B cell (primary cell): ENCODE measurements around the gene CMTM1. TPM values are rescaled to one million over a fixed set of nuclear protein-coding genes. Genes with fewer than 3 reads are reported as not detected.

ENCODE experiments used
- ATAC-seq: fragments of 200-7000 bp; cut with Tn5 transposase; one replicate; pipeline ENCODE4 v1.10.0; 2021; ENCODE audit warnings: low read depth, mild to moderate bottlenecking, moderate number of reproducible peaks, moderate library complexity
- CTCF ChIA-PET: fragments of 350-600 bp; sonication (Branson Sonifier 250); formaldehyde crosslinking; loops from one replicate; lab custom pipeline; 2021; ENCODE audit warnings: antibody characterized with exemption, inconsistent platforms; lab: Charles Lee
- POLR2A ChIA-PET: fragments of 350-600 bp; sonication (Branson Sonifier 250); formaldehyde crosslinking; loops from one replicate; lab custom pipeline; 2021; ENCODE audit warnings: antibody characterized with exemption; lab: Charles Lee
- DNase-seq: peaks from one replicate; pipeline ENCODE4 v3.0.0; 2013
- H2AFZ ChIP-seq: 2 replicates; pipeline ENCODE4 v1.6.1; 2012; ENCODE audit warnings: mild to moderate bottlenecking, low read depth, low read length; ENCODE audit not compliant: insufficient read depth, poor library complexity, severe bottlenecking
- H3K27ac ChIP-seq, 2 donors: 1 replicate in 1 of 2; 2 replicates in 1 of 2; pipeline ENCODE4 v1.5.1; 2012 to 2013; ENCODE audit warnings: low read length in 2 of 2, mild to moderate bottlenecking in 2 of 2, moderate library complexity in 1 of 2
- H3K27me3 ChIP-seq, 4 experiments: fragments of 200-600 bp in 1 of 4; sonication (generic) in 1 of 4; replicated peaks in 1 of 4; 1 replicate in 2 of 4; 2 replicates in 2 of 4; pipeline versions ENCODE4 v1.6.1 to v1.7.0; 2013 to 2016; ENCODE audit warnings: low read length in 3 of 4, mild to moderate bottlenecking in 2 of 4, mixed read lengths in 1 of 4, moderate library complexity in 1 of 4; ENCODE audit not compliant: insufficient read depth in 4 of 4, control insufficient read depth in 3 of 4; ENCODE audit errors: control extremely low read depth in 1 of 4
- H3K36me3 ChIP-seq, 2 experiments: replicated peaks in 1 of 2; 1 replicate in 1 of 2; 2 replicates in 1 of 2; pipeline versions ENCODE4 v1.6.1 to v1.7.1; 2013; ENCODE audit warnings: low read length in 1 of 2; ENCODE audit not compliant: insufficient read depth in 2 of 2, control insufficient read depth in 1 of 2; ENCODE audit errors: control extremely low read depth in 1 of 2, extremely low read depth in 1 of 2
- H3K4me1 ChIP-seq, 2 donors: fragments of 200-600 bp in 1 of 2; sonication (generic) in 1 of 2; 1 replicate in 1 of 2; 2 replicates in 1 of 2; pipeline versions ENCODE4 v1.5.1 to v1.6.1; 2013 to 2017; ENCODE audit warnings: low read length in 2 of 2; ENCODE audit not compliant: control insufficient read depth in 2 of 2, insufficient read depth in 2 of 2
- H3K4me2 ChIP-seq: replicated peaks from 2 replicates; pipeline ENCODE3; 2012; ENCODE audit warnings: mild to moderate bottlenecking, low read depth, low read length; ENCODE audit not compliant: poor library complexity, severe bottlenecking
- H3K4me3 ChIP-seq, 5 experiments: fragments of 200-600 bp in 1 of 5; sonication (generic) in 1 of 5; 1 replicate in 3 of 5; 2 replicates in 2 of 5; pipeline versions ENCODE4 v1.5.1 to v1.7.0; 2011 to 2016; ENCODE audit warnings: low read length in 4 of 5, mild to moderate bottlenecking in 4 of 5, low read depth in 2 of 5, control low read depth in 1 of 5, moderate library complexity in 1 of 5; ENCODE audit not compliant: insufficient read depth in 1 of 5; ENCODE audit errors: control extremely low read depth in 1 of 5, extremely low read depth in 1 of 5
- H3K79me2 ChIP-seq: fragments of 200-600 bp; sonication (generic); one replicate; pipeline ENCODE4 v1.6.0; 2016; ENCODE audit warnings: low read length; ENCODE audit not compliant: control insufficient read depth, insufficient read depth
- H3K9ac ChIP-seq: fragments of 200-600 bp; sonication (generic); 2 replicates; pipeline ENCODE4 v1.6.1; 2017; ENCODE audit warnings: mild to moderate bottlenecking, low read length, moderate library complexity
- H3K9me3 ChIP-seq, 3 donors: one replicate each; pipeline versions ENCODE4 v1.6.1 to v1.7.1; 2013; ENCODE audit warnings: low read length in 2 of 3; ENCODE audit not compliant: control insufficient read depth in 2 of 3, insufficient read depth in 1 of 3; ENCODE audit errors: control extremely low read depth in 1 of 3
- H4K20me1 ChIP-seq: 2 replicates; pipeline ENCODE4 v1.6.0; 2012; ENCODE audit warnings: mild to moderate bottlenecking, low read length; ENCODE audit not compliant: insufficient read depth, control insufficient read depth, poor library complexity, severe bottlenecking
- H3K27ac Mint-ChIP-seq: one replicate; pipeline ENCODE4 v1.8.0; 2021; ENCODE audit warnings: mixed read lengths
- H3K27me3 Mint-ChIP-seq: one replicate; pipeline ENCODE4 v1.8.0; 2021; ENCODE audit warnings: mixed read lengths
- H3K4me1 Mint-ChIP-seq: one replicate; pipeline ENCODE4 v1.8.0; 2021; ENCODE audit warnings: mixed read lengths
- H3K4me3 Mint-ChIP-seq: one replicate; pipeline ENCODE4 v1.8.0; 2021; ENCODE audit warnings: mixed read lengths
- H3K9me3 Mint-ChIP-seq: one replicate; pipeline ENCODE4 v1.8.0; 2022; ENCODE audit warnings: mixed read lengths; ENCODE audit not compliant: insufficient read depth
- CTCF ChIP-seq: fragments of 200-600 bp; IDR thresholded peaks from one replicate; pipeline ENCODE4 v1.8.0; 2022; ENCODE audit warnings: antibody characterized with exemption, mild to moderate bottlenecking
- EZH2 ChIP-seq: IDR thresholded peaks from 2 replicates; pipeline ENCODE4 v1.6.1; 2012; ENCODE audit warnings: borderline replicate concordance, low read depth, mild to moderate bottlenecking, moderate library complexity, low read length; ENCODE audit not compliant: insufficient read depth, poor library complexity, severe bottlenecking
- WGBS: methylation state at CpG from one replicate; pipeline ENCODE4 v1.1.5; 2013; ENCODE audit warnings: missing lambda C conversion rate; ENCODE audit not compliant: insufficient coverage; 5-methylcytosine and 5-hydroxymethylcytosine counted together
- intact Hi-C: fragments of 100-400 bp; cut with micrococcal nuclease; formaldehyde crosslinking; loops from one replicate; pipeline ENCODE4 v1.10.0; 2022
- polyA minus RNA-seq: library from RNA; depleted of rRNA, polyadenylated mRNA; stranded (reverse); fragments of >200 nt; gene quantifications from 2 replicates; pipeline ENCODE4 v1.2.3, GENCODE V29; 2012
- polyA plus RNA-seq: library from polyadenylated mRNA; depleted of rRNA; stranded (reverse); fragments of >200 nt; gene quantifications from 2 replicates; pipeline ENCODE4 v1.2.3, GENCODE V29; 2012
- total RNA-seq, 2 donors: library from RNA; stranded (reverse); fragments of 120-200 nt in 1 of 2; gene quantifications; 1 replicate in 1 of 2; 2 replicates in 1 of 2; pipeline versions ENCODE4 v1.2.3 to v1.2.4, GENCODE V29; 2013 to 2022

Gene CMTM1
- total RNA-seq: 5.5 and 5.9 TPM in 2 replicates
- total RNA-seq (2013): 1.5 TPM
- polyA plus RNA-seq: 1.6 and 1.8 TPM in 2 replicates
- polyA minus RNA-seq: 2.9 and 3.5 TPM in 2 replicates

- Histone ChIP-seq H3K9me3 (no peaks in the 10 kb centered on the region), H3K27me3 (no peaks in the 10 kb centered on the region), H3K36me3 (peaks cover 0 to 12% of the 10 kb centered on the region in 2 experiments), H2AFZ (no peak within 1 kb of the TSS), H4K20me1 (peaks cover 5% of the 10 kb centered on the region), H3K4me2 (no peak within 1 kb of the TSS), H3K4me1 (no peaks in the 10 kb centered on the region), H3K79me2 (peaks cover 4% of the 10 kb centered on the region), H3K4me3 (no peak within 1 kb of the TSS), H3K27ac (no peak within 1 kb of the TSS), H3K9ac (no peak within 1 kb of the TSS)
- ATAC-seq (no peak), DNase-seq (no peak)
- 98% methylated on average over 54 of the region's 54 CpGs for WGBS
- Mint-ChIP-seq H3K27me3 (no peaks in the 10 kb centered on the region), H3K4me3 (no peak within 1 kb of the TSS), H3K9me3 (no peaks in the 10 kb centered on the region), H3K27ac (no peak within 1 kb of the TSS), H3K4me1 (peaks cover 11% of the 10 kb centered on the region)
- CTCF ChIA-PET: no interaction called here
- intact Hi-C loops: no loop called here
- POLR2A ChIA-PET: interaction anchor here (0.7 kb wide), 1 partner anchor 14 kb away, joined by 3 read pairs; the partner anchor contains the start of gene CKLF
- TF ChIP-seq CTCF: no peak
- no peak for TF ChIP-seq EZH2
Measured at GRCh38 chr16:66566051-66566901, at the start of gene CMTM1. Gene CMTM1, plus strand, starts transcription at chr16:66566439. Its CDS starts 75 bp downstream, at chr16:66566514.

GRCh38 chr16:66516509-66516807, 49.8 kb upstream of the CMTM1 start:
- peak overlapping the region; percentile 99 for H3K27ac Mint-ChIP-seq
- H3K79me2 ChIP-seq: peaks cover 6% of the 10 kb centered on the region
- peak overlapping the region; percentile 96 for H3K4me3 Mint-ChIP-seq
- H3K36me3 ChIP-seq: no peaks in the 10 kb centered on the region
- H3K4me1 ChIP-seq: peaks cover 53 to 58% of the 10 kb centered on the region in 2 donors
- H3K27me3 Mint-ChIP-seq: peaks cover 3% of the 10 kb centered on the region
- peak; percentile 19 for ATAC-seq
- ChIA-PET CTCF (interaction anchor here (1.2 to 1.5 kb wide), 8 partner anchors 10 to 135 kb away, joined by 3 to 13 read pairs (median 4); partner anchors contain the start of gene CKLF), POLR2A (interaction anchor here (1.1 to 1.4 kb wide), 2 partner anchors 8 to 35 kb away, joined by 3 to 19 read pairs; no protein-coding TSS in a partner anchor)
- H3K4me1 Mint-ChIP-seq: peaks cover 69% of the 10 kb centered on the region
- H3K27me3 ChIP-seq: peaks cover 0 to 3% (median 0%) of the 10 kb centered on the region in 4 experiments
- peak overlapping the region; percentile 44 to 97 for H3K27ac ChIP-seq
- H3K9ac ChIP-seq: peak overlapping the region; percentile 72
- H3K4me2 ChIP-seq: peak overlapping the region; percentile 88
- peaks cover 12% of the 10 kb centered on the region for H4K20me1 ChIP-seq
- peak overlapping the region in 4 of 5 experiments; percentile 19 to 38 (median 26) for H3K4me3 ChIP-seq
- TF ChIP-seq CTCF (no peak), EZH2 (no peak)
- H3K9me3 ChIP-seq: no peaks in the 10 kb centered on the region
- DNase-seq: no peak
- 20% methylated on average over 8 of the region's 8 CpGs for WGBS
- no peaks in the 10 kb centered on the region for H3K9me3 Mint-ChIP-seq
- H2AFZ ChIP-seq: no peak overlapping the region
- intact Hi-C loops: loop anchor here (1.0 to 2.0 kb wide), 4 partner anchors 8 to 88 kb away; partner anchors contain the start of genes CKLF and CMTM3
